Hippocampal formation (tissue), 2 donors: Measurements from ENCODE around the gene PCDHB5.
"Not testable (repeated sequence)": the region's sequence is repeated elsewhere in the genome, so short reads cannot be mapped to it uniquely, and the experiment has no call there.

ENCODE experiments used
- DNase-seq, 2 donors: peaks; one replicate each; lab custom pipeline; 2025; lab: John Stamatoyannopoulos, UW

PCDHB5 gene

GRCh38 chr5:141152096-141152495, 17.1 kb downstream of the PCDHB5 start:
- not testable (repeated sequence) for DNase-seq

- no peak for DNase-seq
These were observed 20.8 kb downstream of the PCDHB5 start for GRCh38 chr5:141155540-141156374.

- DNase-seq: not testable (repeated sequence)
These were observed 22.4 kb downstream of the PCDHB5 start for GRCh38 chr5:141157356-141157755.

GRCh38 chr5:141157901-141158300, 22.9 kb downstream of the PCDHB5 start:
- DNase-seq: not testable (repeated sequence)

DNA sequence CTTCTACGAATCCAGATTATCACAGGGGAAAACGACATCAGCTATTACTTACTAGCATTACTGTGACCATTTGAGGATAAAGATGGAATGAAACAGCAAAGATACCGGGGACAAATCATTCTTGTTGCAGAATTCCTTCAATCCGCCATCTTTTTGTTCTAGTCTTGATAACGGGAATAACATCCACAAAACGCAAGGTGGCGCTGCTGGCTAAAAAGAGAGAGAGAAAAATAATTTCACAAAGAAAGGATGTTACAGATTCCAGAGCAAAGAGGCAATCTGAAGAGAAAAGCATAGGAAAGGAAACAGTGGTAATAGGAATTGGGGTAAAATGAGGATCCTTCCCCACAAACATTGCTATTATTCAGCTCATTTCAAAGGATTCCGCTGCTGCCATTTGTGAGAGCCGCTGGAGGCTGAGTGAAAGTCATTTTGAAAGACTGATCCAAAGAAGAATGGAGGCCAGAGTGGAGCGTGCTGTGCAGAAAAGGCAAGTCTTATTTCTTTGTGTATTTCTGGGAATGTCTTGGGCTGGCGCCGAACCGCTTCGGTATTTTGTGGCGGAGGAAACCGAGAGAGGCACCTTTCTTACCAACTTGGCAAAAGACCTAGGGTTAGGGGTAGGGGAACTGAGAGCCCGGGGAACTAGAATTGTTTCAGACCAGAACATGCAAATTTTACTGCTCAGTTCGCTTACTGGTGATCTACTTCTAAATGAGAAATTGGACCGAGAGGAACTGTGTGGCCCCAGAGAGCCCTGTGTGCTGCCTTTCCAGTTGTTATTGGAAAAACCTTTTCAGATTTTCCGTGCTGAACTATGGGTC, 37.6 kb downstream of the PCDHB5 start, which contains the start of gene PCDHB7:
Gene PCDHB7, plus strand, starts transcription at position 264 of the 824 bp plus-strand sequence. Its CDS starts 192 bp downstream, at position 456.
- DNase-seq: peak in 1 of 2 donors; percentile 21

DNA sequence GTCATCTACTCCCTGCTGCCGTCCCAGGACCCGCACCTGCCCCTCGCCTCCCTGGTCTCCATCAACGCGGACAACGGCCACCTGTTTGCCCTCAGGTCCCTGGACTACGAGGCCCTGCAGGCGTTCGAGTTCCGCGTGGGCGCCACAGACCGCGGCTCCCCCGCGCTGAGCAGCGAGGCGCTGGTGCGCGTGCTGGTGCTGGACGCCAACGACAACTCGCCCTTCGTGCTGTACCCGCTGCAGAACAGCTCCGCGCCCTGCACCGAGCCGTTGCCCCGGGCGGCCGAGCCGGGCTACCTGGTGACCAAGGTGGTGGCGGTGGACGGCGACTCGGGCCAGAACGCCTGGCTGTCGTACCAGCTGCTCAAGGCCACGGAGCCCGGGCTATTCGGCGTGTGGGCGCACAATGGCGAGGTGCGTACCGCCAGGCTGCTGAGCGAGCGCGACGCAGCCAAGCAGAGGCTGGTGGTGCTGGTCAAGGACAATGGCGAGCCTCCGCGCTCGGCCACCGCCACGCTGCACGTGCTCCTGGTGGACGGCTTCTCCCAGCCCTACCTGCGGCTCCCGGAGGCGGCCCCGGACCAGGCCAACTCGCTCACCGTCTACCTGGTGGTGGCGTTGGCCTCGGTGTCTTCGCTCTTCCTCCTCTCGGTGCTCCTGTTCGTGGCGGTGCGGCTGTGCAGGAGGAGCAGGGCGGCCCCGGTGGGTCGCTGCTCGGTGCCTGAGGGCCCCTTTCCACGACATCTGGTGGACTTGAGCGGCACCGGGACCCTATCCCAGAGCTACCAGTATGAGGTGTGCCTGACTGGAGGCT, 39.5 kb downstream of the PCDHB5 start:
- DNase-seq: not testable (repeated sequence)

GRCh38 chr5:141175933-141176332, 40.9 kb downstream of the PCDHB5 start:
- DNase-seq: no peak

GRCh38 chr5:141177577-141178191, 42.7 kb downstream of the PCDHB5 start, which contains the start of gene PCDHB8:
TSS of gene PCDHB8 (plus strand) at chr5:141177790. CDS start at chr5:141178035, 245 bp downstream.
- not testable (repeated sequence) for DNase-seq

DNA sequence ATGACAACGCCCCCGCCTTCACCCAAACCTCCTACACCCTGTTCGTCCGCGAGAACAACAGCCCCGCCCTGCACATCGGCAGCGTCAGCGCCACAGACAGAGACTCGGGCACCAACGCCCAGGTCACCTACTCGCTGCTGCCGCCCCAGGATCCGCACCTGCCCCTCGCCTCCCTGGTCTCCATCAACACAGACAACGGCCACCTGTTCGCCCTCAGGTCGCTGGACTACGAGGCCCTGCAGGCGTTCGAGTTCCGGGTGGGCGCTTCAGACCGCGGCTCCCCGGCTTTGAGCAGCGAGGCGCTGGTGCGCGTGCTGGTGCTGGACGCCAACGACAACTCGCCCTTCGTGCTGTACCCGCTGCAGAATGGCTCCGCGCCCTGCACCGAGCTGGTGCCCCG, 44.4 kb downstream of the PCDHB5 start:
- DNase-seq: not testable (repeated sequence)

DNA sequence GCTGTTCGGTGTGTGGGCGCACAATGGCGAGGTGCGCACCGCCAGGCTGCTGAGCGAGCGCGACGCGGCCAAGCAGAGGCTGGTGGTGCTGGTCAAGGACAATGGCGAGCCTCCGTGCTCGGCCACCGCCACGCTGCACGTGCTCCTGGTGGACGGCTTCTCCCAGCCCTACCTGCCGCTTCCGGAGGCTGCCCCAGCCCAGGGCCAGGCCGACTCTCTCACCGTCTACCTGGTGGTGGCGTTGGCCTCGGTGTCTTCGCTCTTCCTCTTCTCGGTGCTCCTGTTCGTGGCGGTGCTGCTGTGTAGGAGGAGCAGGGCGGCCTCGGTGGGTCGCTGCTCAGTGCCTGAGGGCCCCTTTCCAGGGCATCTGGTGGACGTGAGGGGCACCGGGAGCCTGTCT, 44.9 kb downstream of the PCDHB5 start:
- not testable (repeated sequence) for DNase-seq

GRCh38 chr5:141180313-141180712, 45.3 kb downstream of the PCDHB5 start:
- no peak for DNase-seq

DNA sequence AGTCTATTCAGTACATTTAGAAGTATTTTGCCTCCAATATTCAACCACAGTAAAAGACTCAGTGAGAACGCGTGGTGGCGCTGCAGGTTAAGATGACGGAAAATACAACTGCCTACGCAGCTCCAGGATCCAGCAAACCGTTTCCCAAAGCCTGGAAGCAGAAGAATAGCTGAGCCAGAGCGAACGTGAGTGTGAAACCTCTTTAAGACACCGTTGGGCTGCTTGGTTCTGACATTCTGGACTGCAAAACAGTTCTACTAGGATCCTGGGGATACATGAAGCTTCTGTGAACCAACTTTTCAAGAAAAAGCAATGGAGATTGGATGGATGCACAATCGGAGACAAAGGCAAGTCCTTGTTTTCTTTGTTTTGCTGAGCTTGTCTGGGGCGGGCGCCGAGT, 47.2 kb downstream of the PCDHB5 start, which contains the start of gene PCDHB16:
Gene PCDHB16, plus strand, starts transcription at position 140 of the 400 bp plus-strand sequence. Its CDS starts 173 bp downstream, at position 313.
- peak in 1 of 2 donors; percentile 6 for DNase-seq

- DNase-seq: not testable (repeated sequence)
These were observed 49.3 kb downstream of the PCDHB5 start for GRCh38 chr5:141184117-141184855.

GRCh38 chr5:141186897-141187512, 52.0 kb downstream of the PCDHB5 start, which contains the start of gene PCDHB9:
TSS of gene PCDHB9 (plus strand) at chr5:141187161. CDS start at chr5:141187319, 158 bp downstream.
- peak in 1 of 2 donors; percentile 0 for DNase-seq
